ENCODE results near the gene SDC3.
"Not testable (repeated sequence)": the region's sequence is repeated elsewhere in the genome, so short reads cannot be mapped to it uniquely, and the experiment has no call there.

Gene SDC3

DNA sequence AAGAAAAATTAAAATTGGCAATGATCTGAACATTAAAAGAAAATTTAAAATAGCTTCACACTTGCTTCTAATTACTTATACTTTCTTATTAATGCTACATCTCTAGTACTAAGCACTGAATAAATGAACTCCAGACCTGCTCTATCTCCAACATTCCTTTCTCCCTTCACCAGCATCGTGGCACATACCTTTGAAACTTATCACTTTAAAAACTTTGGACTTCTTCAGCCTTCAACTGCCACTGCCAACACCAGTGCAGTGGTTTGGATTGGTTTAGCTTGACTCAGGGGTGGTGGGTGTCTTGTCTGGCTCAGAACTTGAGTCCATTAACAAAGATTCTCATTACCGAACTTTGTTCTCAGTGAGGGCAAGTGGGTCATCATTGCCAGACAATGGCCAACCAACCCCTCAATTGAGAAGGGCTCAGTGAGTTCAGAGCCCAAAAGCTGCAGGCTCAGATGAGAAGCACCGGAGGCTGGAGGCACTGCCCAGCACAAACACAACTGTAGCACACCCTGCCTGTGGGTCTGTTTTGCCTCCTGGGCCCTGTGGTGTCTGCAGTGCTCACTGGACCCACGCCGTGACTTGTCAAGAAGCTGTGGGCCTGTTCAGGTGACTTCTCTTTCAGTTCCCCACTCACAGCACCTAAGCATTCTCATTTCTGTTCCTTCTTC, 40.4 kb upstream of the SDC3 start:
- DNase-seq; H4K8ac ChIP-seq (ENCODE audit: low read length); H2BK120ac ChIP-seq (ENCODE audit: low read depth, low read length): not testable (repeated sequence)

GRCh38 chr1:30948278-30948677, 39.7 kb upstream of the SDC3 start:
- no peak for DNase-seq
- Histone ChIP-seq H4K91ac (ENCODE audit: low read length) (no peak overlapping the region), H3K23ac (ENCODE audit: low read length in 2 of 2) (no peak overlapping the region), H3K9ac (ENCODE audit: low read length) (no peak overlapping the region), H2BK12ac (ENCODE audit: low read length in 2 of 2) (no peak overlapping the region), H3K18ac (ENCODE audit: low read depth in 1 of 2, low read length in 2 of 2) (no peak overlapping the region), H2AK5ac (ENCODE audit: low read length, severe bottlenecking) (no peak overlapping the region), H2AFZ (ENCODE audit: low read depth, low read length) (no peak overlapping the region), H3K79me1 (replicated peaks; ENCODE audit: low read length, poor library complexity, severe bottlenecking) (peaks cover 19% of the 10 kb centered on the region), H3K27me3 (ENCODE audit: control insufficient read depth in 1 of 2, insufficient read depth in 1 of 2, low read length in 2 of 2) (no peaks in the 10 kb centered on the region), H3K27ac (ENCODE audit: low read length, poor library complexity, severe bottlenecking) (no peak overlapping the region), H2BK15ac (ENCODE audit: low read depth, poor library complexity, severe bottlenecking) (no peak overlapping the region), H3K4me2 (ENCODE audit: low read length, poor library complexity, severe bottlenecking) (no peak overlapping the region), H3K36me3 (ENCODE audit: control insufficient read depth in 1 of 2, insufficient read depth in 2 of 2, low read depth in 1 of 2, low read length in 2 of 2) (peaks cover 26 to 90% of the 10 kb centered on the region in 2 experiments), H2BK120ac (ENCODE audit: low read depth, low read length) (no peak overlapping the region), H4K8ac (ENCODE audit: low read length) (no peak overlapping the region), H3K9me3 (ENCODE audit: control insufficient read depth, low read length) (no peaks in the 10 kb centered on the region), H2BK5ac (ENCODE audit: low read depth, low read length, poor library complexity, severe bottlenecking) (no peak overlapping the region), H3K4me1 (ENCODE audit: control insufficient read depth, insufficient read depth, low read depth, low read length) (peaks cover 2% of the 10 kb centered on the region), H3K4me3 (ENCODE audit: insufficient read depth in 1 of 2, low read depth in 1 of 2, low read length in 2 of 2) (no peak overlapping the region), H3K14ac (ENCODE audit: low read length in 2 of 2) (no peak overlapping the region), H3K4ac (ENCODE audit: low read depth in 1 of 2, low read length in 2 of 2) (no peak overlapping the region)
- WGBS = 87% methylated on average over 3 of the region's 3 CpGs

More for the DNA sequence above, 40.4 kb upstream of the SDC3 start:
- H3K4me1 ChIP-seq (ENCODE audit: control insufficient read depth, insufficient read depth, low read depth, low read length); H3K18ac ChIP-seq (ENCODE audit: low read depth in 1 of 2, low read length in 2 of 2); H3K14ac ChIP-seq (ENCODE audit: low read length in 2 of 2); H2BK15ac ChIP-seq (ENCODE audit: low read depth, poor library complexity, severe bottlenecking); H3K4me2 ChIP-seq (ENCODE audit: low read length, poor library complexity, severe bottlenecking); H2AK5ac ChIP-seq (ENCODE audit: low read length, severe bottlenecking); H3K4ac ChIP-seq (ENCODE audit: low read depth in 1 of 2, low read length in 2 of 2); H2BK12ac ChIP-seq (ENCODE audit: low read length in 2 of 2); H3K23ac ChIP-seq (ENCODE audit: low read length in 2 of 2); H2BK5ac ChIP-seq (ENCODE audit: low read depth, low read length, poor library complexity, severe bottlenecking); H3K27ac ChIP-seq (ENCODE audit: low read length, poor library complexity, severe bottlenecking); H3K9me3 ChIP-seq (ENCODE audit: control insufficient read depth, low read length); H3K9ac ChIP-seq (ENCODE audit: low read length); H3K27me3 ChIP-seq (ENCODE audit: control insufficient read depth in 1 of 2, insufficient read depth in 1 of 2, low read length in 2 of 2); H4K91ac ChIP-seq (ENCODE audit: low read length); H2AFZ ChIP-seq (ENCODE audit: low read depth, low read length); H3K4me3 ChIP-seq (ENCODE audit: insufficient read depth in 1 of 2, low read depth in 1 of 2, low read length in 2 of 2): not testable (repeated sequence)
- Histone ChIP-seq H3K79me1 (replicated peaks; ENCODE audit: low read length, poor library complexity, severe bottlenecking) (peaks cover 24% of the 10 kb centered on the region), H3K36me3 (ENCODE audit: control insufficient read depth in 1 of 2, insufficient read depth in 2 of 2, low read depth in 1 of 2, low read length in 2 of 2) (peaks cover 31 to 90% of the 10 kb centered on the region in 2 experiments)
- 100% methylated on average over 1 of the region's 5 CpGs for WGBS

DNA sequence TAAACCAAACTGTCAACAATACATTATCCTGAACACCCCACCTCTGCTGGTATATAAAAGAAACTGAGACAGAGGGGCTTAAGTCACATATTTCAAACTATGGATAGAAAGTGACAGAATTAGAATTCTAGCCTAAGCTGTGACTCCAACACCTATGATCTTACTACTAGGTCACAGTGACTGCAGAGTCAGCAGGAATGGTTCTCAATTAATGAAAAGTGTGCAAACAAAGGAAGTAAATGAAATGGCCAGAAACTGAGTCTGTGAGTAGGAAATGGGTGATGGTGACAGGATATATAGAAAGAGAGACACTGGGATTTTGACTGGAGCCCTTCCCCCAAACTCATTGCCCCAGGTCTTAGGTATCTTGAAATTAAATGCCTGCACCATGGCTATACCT, 38.7 kb upstream of the SDC3 start:
- Histone ChIP-seq H3K14ac (ENCODE audit: low read length in 2 of 2) (no peak overlapping the region), H4K91ac (ENCODE audit: low read length) (no peak overlapping the region), H3K36me3 (ENCODE audit: control insufficient read depth in 1 of 2, insufficient read depth in 2 of 2, low read depth in 1 of 2, low read length in 2 of 2) (peaks cover 28 to 89% of the 10 kb centered on the region in 2 experiments), H3K79me1 (replicated peaks; ENCODE audit: low read length, poor library complexity, severe bottlenecking) (peaks cover 17% of the 10 kb centered on the region), H3K4me2 (ENCODE audit: low read length, poor library complexity, severe bottlenecking) (no peak overlapping the region), H3K9ac (ENCODE audit: low read length) (no peak overlapping the region), H2AFZ (ENCODE audit: low read depth, low read length) (no peak overlapping the region), H2AK5ac (ENCODE audit: low read length, severe bottlenecking) (no peak overlapping the region), H2BK120ac (ENCODE audit: low read depth, low read length) (no peak overlapping the region), H2BK15ac (ENCODE audit: low read depth, poor library complexity, severe bottlenecking) (no peak overlapping the region), H2BK12ac (ENCODE audit: low read length in 2 of 2) (no peak overlapping the region), H3K27ac (ENCODE audit: low read length, poor library complexity, severe bottlenecking) (no peak overlapping the region), H3K4me1 (ENCODE audit: control insufficient read depth, insufficient read depth, low read depth, low read length) (peaks cover 2% of the 10 kb centered on the region), H2BK5ac (ENCODE audit: low read depth, low read length, poor library complexity, severe bottlenecking) (no peak overlapping the region), H3K27me3 (ENCODE audit: control insufficient read depth in 1 of 2, insufficient read depth in 1 of 2, low read length in 2 of 2) (no peaks in the 10 kb centered on the region), H3K9me3 (ENCODE audit: control insufficient read depth, low read length) (no peaks in the 10 kb centered on the region), H3K18ac (ENCODE audit: low read depth in 1 of 2, low read length in 2 of 2) (no peak overlapping the region), H4K8ac (ENCODE audit: low read length) (no peak overlapping the region), H3K4ac (ENCODE audit: low read depth in 1 of 2, low read length in 2 of 2) (no peak overlapping the region), H3K23ac (ENCODE audit: low read length in 2 of 2) (no peak overlapping the region), H3K4me3 (ENCODE audit: insufficient read depth in 1 of 2, low read depth in 1 of 2, low read length in 2 of 2) (no peak overlapping the region)
- DNase-seq = no peak

DNA sequence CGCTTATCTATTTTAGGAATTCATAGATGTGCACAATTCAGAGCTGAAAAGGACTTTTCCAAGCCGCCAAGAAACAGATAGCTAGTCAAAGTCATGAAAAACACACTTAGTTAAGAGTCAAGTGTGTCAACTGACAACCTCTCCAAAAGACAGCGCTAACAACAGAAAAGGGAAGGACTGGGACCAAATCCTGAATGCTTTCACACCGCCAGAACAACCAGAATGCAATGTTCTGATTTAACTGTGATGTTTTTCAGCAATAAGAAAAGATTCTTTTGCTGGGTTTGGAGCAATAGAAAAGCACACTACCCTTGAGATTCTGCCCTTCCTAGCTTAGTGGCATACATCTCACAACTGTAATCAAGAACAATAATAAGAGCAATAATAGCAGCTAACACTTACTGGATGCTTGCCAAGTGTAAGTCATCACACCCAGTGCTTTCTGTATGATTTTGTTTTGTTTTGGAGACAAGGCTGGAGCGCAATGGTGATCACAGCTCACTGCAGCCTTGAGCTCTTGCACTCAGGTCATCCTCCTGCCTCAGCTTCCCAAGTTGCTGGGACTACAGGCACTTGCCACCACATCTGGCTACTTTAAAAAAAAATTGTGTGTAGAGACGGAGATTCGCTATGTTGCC, 33.9 kb upstream of the SDC3 start:
- Histone ChIP-seq H2AK5ac (ENCODE audit: low read length, severe bottlenecking) (no peak overlapping the region), H2BK15ac (ENCODE audit: low read depth, poor library complexity, severe bottlenecking) (no peak overlapping the region), H4K91ac (ENCODE audit: low read length) (no peak overlapping the region), H3K9me3 (ENCODE audit: control insufficient read depth, low read length) (no peaks in the 10 kb centered on the region), H3K14ac (ENCODE audit: low read length in 2 of 2) (no peak overlapping the region), H2BK5ac (ENCODE audit: low read depth, low read length, poor library complexity, severe bottlenecking) (no peak overlapping the region), H2AFZ (ENCODE audit: low read depth, low read length) (no peak overlapping the region), H3K36me3 (ENCODE audit: control insufficient read depth in 1 of 2, insufficient read depth in 2 of 2, low read depth in 1 of 2, low read length in 2 of 2) (peaks cover 37 to 90% of the 10 kb centered on the region in 2 experiments), H3K4me1 (ENCODE audit: control insufficient read depth, insufficient read depth, low read depth, low read length) (no peaks in the 10 kb centered on the region), H3K4me3 (ENCODE audit: insufficient read depth in 1 of 2, low read depth in 1 of 2, low read length in 2 of 2) (no peak overlapping the region), H3K9ac (ENCODE audit: low read length) (no peak overlapping the region), H4K8ac (ENCODE audit: low read length) (no peak overlapping the region), H3K4ac (ENCODE audit: low read depth in 1 of 2, low read length in 2 of 2) (no peak overlapping the region), H3K4me2 (ENCODE audit: low read length, poor library complexity, severe bottlenecking) (no peak overlapping the region), H3K18ac (ENCODE audit: low read depth in 1 of 2, low read length in 2 of 2) (no peak overlapping the region), H3K23ac (ENCODE audit: low read length in 2 of 2) (no peak overlapping the region), H3K79me1 (replicated peaks; ENCODE audit: low read length, poor library complexity, severe bottlenecking) (peaks cover 21% of the 10 kb centered on the region), H2BK12ac (ENCODE audit: low read length in 2 of 2) (no peak overlapping the region), H3K27me3 (ENCODE audit: control insufficient read depth in 1 of 2, insufficient read depth in 1 of 2, low read length in 2 of 2) (no peaks in the 10 kb centered on the region), H2BK120ac (ENCODE audit: low read depth, low read length) (no peak overlapping the region), H3K27ac (ENCODE audit: low read length, poor library complexity, severe bottlenecking) (no peak overlapping the region)
- WGBS = over 99% methylated on average over 5 of the region's 7 CpGs
- DNase-seq = no peak

Data from mesenchymal stem cell (in vitro differentiated cells and primary cell).